Stimulated activated memory B cell treated with anti-CD40 and anti-IgM and Interleukin-4, amounts not matched to agents 10 μg/mL and 1 μg/mL and 100 μg/mL, for 72 hours (primary cell): ENCODE data around the gene NDUFAF3.

ENCODE experiments used
- ATAC-seq: fragments of 150-1000 bp; cut with Tn5 transposase; 2 replicates; pipeline ENCODE4 v1.10.0; 2021
- H3K27ac Mint-ChIP-seq: one replicate; pipeline ENCODE4 v1.8.0; 2022; ENCODE audit warnings: mild to moderate bottlenecking, mixed read lengths
- H3K27me3 Mint-ChIP-seq: one replicate; pipeline ENCODE4 v1.8.0; 2022; ENCODE audit warnings: mixed read lengths
- H3K36me3 Mint-ChIP-seq: one replicate; pipeline ENCODE4 v1.8.0; 2022; ENCODE audit warnings: mixed read lengths
- H3K4me1 Mint-ChIP-seq: one replicate; pipeline ENCODE4 v1.8.0; 2022; ENCODE audit warnings: mixed read lengths
- H3K4me3 Mint-ChIP-seq: one replicate; pipeline ENCODE4 v1.8.0; 2022; ENCODE audit warnings: mild to moderate bottlenecking, moderate library complexity, mixed read lengths
- H3K9me3 Mint-ChIP-seq: one replicate; pipeline ENCODE4 v1.8.0; 2022; ENCODE audit warnings: mixed read lengths

Gene NDUFAF3

GRCh38 chr3:49021813-49022687 is at the start of gene NDUFAF3:
Gene NDUFAF3 (plus strand): TSS chr3:49022121. CDS start chr3:49022145, 24 bp downstream.
- Mint-ChIP-seq H3K9me3 (no peaks in the 10 kb centered on the region), H3K27ac (peak within 1 kb of the TSS; percentile 96), H3K4me1 (peaks cover 76% of the 10 kb centered on the region), H3K4me3 (peak within 1 kb of the TSS; percentile 88), H3K36me3 (peaks cover 49% of the 10 kb centered on the region), H3K27me3 (no peaks in the 10 kb centered on the region)
- peak; percentile 83 for ATAC-seq

- no peak for ATAC-seq
- Mint-ChIP-seq H3K27me3 (no peaks in the 10 kb centered on the region), H3K4me3 (no peak overlapping the region), H3K27ac (no peak overlapping the region), H3K36me3 (peaks cover 66% of the 10 kb centered on the region), H3K9me3 (no peaks in the 10 kb centered on the region), H3K4me1 (no peaks in the 10 kb centered on the region)
These were observed 47.7 kb upstream of the NDUFAF3 start for GRCh38 chr3:48974076-48974864.

GRCh38 chr3:48979451-48979850 is 42.5 kb upstream of the NDUFAF3 start:
- no peaks in the 10 kb centered on the region for H3K4me1 Mint-ChIP-seq
- no peak for ATAC-seq
- H3K9me3 Mint-ChIP-seq: no peaks in the 10 kb centered on the region
- no peak overlapping the region for H3K4me3 Mint-ChIP-seq
- H3K36me3 Mint-ChIP-seq: peaks cover 61% of the 10 kb centered on the region
- H3K27me3 Mint-ChIP-seq: no peaks in the 10 kb centered on the region
- H3K27ac Mint-ChIP-seq: no peak overlapping the region

DNA sequence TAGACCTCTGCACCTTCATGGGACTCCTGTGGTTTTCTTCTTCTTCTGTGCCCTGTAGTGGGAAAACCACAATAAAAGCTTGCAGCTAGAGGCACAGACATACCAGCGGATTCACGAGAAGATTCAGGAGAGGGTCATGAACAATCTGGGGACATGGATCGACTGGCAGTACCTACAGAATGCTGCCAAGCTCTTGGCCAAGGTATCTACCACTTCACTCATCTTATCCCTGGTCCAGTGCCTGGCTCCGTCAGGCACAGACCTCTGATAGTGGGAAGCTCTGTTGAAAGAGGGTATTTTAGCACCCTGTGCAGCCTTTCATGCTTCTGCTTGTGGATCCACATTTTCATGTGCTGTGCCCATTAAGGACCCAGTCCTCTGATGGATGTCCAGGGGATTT is 41.6 kb upstream of the NDUFAF3 start:
- H3K9me3 Mint-ChIP-seq: no peaks in the 10 kb centered on the region
- no peaks in the 10 kb centered on the region for H3K27me3 Mint-ChIP-seq
- H3K4me3 Mint-ChIP-seq: no peak overlapping the region
- H3K36me3 Mint-ChIP-seq: peaks cover 53% of the 10 kb centered on the region
- H3K27ac Mint-ChIP-seq: no peak overlapping the region
- H3K4me1 Mint-ChIP-seq: no peaks in the 10 kb centered on the region
- no peak for ATAC-seq

DNA sequence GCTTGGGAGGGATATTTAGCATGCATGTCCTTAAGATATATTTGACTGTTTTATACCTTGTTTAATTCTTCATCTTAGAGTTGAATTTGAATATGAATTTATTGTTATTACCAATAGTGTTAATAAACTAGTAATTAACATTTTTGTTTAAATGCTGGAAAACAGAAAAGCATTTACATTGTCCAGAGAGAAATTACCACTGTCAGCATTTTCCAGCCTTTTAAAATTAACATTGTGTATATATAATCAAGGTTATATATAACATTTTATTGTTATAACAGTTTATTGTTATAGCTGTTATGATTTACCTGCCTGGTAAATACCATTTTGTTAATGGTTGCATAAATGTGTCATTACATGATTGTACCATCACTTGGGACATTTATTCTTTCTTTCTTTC is 39.9 kb upstream of the NDUFAF3 start:
- H3K4me1 Mint-ChIP-seq: no peaks in the 10 kb centered on the region
- peaks cover 42% of the 10 kb centered on the region for H3K36me3 Mint-ChIP-seq
- H3K27me3 Mint-ChIP-seq: no peaks in the 10 kb centered on the region
- no peaks in the 10 kb centered on the region for H3K9me3 Mint-ChIP-seq
- no peak overlapping the region for H3K4me3 Mint-ChIP-seq
- no peak for ATAC-seq
- H3K27ac Mint-ChIP-seq: peak overlapping the region; percentile 61

- peaks cover 42% of the 10 kb centered on the region for H3K36me3 Mint-ChIP-seq
- H3K9me3 Mint-ChIP-seq: no peaks in the 10 kb centered on the region
- peak overlapping the region; percentile 61 for H3K27ac Mint-ChIP-seq
- H3K4me1 Mint-ChIP-seq: peaks cover 1% of the 10 kb centered on the region
- H3K27me3 Mint-ChIP-seq: no peaks in the 10 kb centered on the region
- ATAC-seq: no peak
- H3K4me3 Mint-ChIP-seq: no peak overlapping the region
These were observed 39.2 kb upstream of the NDUFAF3 start for GRCh38 chr3:48982686-48983085.

- H3K4me3 Mint-ChIP-seq: no peak overlapping the region
- no peaks in the 10 kb centered on the region for H3K27me3 Mint-ChIP-seq
- H3K9me3 Mint-ChIP-seq: no peaks in the 10 kb centered on the region
- H3K4me1 Mint-ChIP-seq: peaks cover 5% of the 10 kb centered on the region
- no peak for ATAC-seq
- peaks cover 38% of the 10 kb centered on the region for H3K36me3 Mint-ChIP-seq
- H3K27ac Mint-ChIP-seq: peak overlapping the region; percentile 61
These were observed 38.8 kb upstream of the NDUFAF3 start for GRCh38 chr3:48983096-48983495.

- H3K27me3 Mint-ChIP-seq: no peaks in the 10 kb centered on the region
- H3K9me3 Mint-ChIP-seq: no peaks in the 10 kb centered on the region
- peaks cover 30% of the 10 kb centered on the region for H3K36me3 Mint-ChIP-seq
- no peak overlapping the region for H3K27ac Mint-ChIP-seq
- ATAC-seq: no peak
- no peak overlapping the region for H3K4me3 Mint-ChIP-seq
- peaks cover 17% of the 10 kb centered on the region for H3K4me1 Mint-ChIP-seq
These were observed 37.3 kb upstream of the NDUFAF3 start for GRCh38 chr3:48984663-48985062.

DNA sequence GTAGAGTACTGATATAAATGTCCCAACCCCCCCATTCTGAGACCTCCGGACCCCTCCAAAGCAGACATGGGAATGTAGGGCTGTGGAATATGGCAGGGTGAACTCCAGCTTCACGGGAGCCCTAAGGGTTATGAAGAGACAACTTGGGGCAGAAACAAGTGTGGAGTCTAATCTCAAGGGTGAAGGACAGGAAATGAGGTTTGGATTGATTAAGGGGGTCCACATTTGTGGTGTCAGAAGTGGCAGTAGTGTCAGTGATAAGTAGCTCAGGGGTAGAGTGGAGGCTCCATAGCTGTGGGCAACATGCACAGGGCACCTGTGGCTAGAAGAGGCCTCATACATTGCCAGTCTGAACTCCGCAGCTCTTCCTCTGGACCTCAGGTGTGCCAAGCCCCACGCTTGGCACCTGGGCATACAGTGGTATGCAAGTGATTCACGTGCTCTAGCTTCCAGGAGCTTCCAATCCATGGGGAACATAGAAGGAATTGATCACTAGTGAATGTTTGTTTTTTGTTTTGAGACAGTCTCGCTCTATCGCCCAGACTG is 36.0 kb upstream of the NDUFAF3 start:
- H3K4me3 Mint-ChIP-seq: no peak overlapping the region
- H3K4me1 Mint-ChIP-seq: peaks cover 21% of the 10 kb centered on the region
- peaks cover 21% of the 10 kb centered on the region for H3K36me3 Mint-ChIP-seq
- no peak for ATAC-seq
- no peak overlapping the region for H3K27ac Mint-ChIP-seq
- H3K27me3 Mint-ChIP-seq: no peaks in the 10 kb centered on the region
- H3K9me3 Mint-ChIP-seq: no peaks in the 10 kb centered on the region

DNA sequence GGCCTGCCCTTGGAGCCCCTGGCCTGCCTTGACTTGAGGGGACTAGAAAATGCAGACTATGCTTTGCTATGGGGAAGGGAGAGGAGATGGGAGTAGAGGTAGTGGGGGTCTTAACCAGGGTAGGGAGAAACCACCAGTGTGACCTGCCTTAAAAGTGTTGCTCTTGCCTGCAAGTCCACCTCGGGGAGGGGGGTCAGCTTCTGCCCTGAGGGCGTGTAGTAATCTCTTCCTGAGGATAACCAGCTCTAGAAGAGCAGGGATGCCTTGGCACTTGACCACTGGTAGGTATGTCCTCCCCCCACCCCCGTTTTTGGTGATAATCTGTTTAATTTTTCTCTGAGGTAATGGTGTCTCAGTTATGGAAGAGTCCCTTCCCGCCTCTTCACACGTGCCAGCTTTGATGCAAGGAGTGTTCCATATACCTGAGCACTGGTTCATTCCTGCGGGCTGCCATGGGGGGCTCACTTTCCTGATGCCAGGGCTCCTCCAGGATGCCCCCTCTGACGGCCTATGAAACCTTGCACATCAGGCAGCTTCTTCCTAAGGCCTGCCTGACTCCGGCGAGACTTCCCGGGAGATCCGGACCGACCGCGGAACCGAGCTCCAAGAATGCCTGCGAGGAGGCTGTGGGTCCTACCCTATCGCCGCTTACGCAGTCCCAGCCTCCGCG is 32.7 kb upstream of the NDUFAF3 start:
- Mint-ChIP-seq H3K4me3 (peak overlapping the region; percentile 85), H3K4me1 (peaks cover 33% of the 10 kb centered on the region), H3K27me3 (no peaks in the 10 kb centered on the region), H3K36me3 (no peaks in the 10 kb centered on the region), H3K27ac (peak overlapping the region; percentile 79), H3K9me3 (no peaks in the 10 kb centered on the region)
- ATAC-seq: no peak

- peaks cover 37% of the 10 kb centered on the region for H3K4me1 Mint-ChIP-seq
- H3K4me3 Mint-ChIP-seq: peak within 1 kb of the TSS; percentile 93
- peak within 1 kb of the TSS; percentile 79 for H3K27ac Mint-ChIP-seq
These were observed 31.9 kb upstream of the NDUFAF3 start, which contains the start of gene P4HTM for GRCh38 chr3:48989796-48990635. Gene P4HTM (plus strand): TSS chr3:48990241. CDS start chr3:48990257, 16 bp downstream.

DNA sequence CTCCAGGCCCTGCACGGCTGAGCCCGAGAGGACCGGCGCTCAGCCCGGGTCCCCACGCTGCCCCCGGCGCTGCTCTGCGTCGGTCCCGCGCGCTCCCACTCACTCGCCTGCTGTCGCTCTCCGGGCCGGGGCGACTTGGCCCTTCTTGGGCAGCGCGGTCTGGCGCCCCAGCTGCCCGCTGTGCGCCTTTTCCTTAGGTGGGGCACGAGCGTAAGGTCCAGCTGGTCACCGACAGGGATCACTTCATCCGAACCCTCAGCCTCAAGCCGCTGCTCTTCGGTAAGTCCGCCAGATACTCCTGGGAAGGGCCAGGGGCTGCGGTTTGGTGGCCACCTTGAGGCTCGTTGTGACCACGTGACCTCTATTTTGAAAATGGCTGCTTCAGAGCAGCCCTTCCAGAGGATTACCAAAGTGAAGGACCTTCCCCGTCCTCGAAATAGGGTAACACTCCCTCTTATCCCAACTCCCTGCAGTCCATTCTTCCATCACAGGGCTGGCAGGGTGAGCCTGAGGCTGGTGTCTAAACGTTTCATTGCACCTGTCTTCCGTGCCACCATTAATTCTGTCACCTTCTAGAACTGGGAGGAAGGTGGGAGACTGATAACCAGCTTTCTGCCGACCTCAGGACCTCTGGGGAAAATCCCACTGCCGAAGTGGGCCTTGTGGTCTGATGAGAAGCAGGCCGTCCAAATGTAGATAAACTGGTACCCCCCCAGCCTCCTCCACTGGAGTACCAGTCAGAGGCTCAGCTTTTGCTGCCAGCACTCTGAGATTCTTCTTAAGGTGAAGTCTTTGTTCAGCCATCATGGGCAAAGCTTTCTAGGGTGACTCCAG is 31.1 kb upstream of the NDUFAF3 start:
- Mint-ChIP-seq H3K27me3 (no peaks in the 10 kb centered on the region), H3K27ac (peak overlapping the region; percentile 79), H3K9me3 (no peaks in the 10 kb centered on the region), H3K4me1 (peaks cover 40% of the 10 kb centered on the region), H3K36me3 (peaks cover 10% of the 10 kb centered on the region), H3K4me3 (peak overlapping the region; percentile 93)
- ATAC-seq: peak; percentile 18

More at GRCh38 chr3:48989796-48990635, 31.9 kb upstream of the NDUFAF3 start, which contains the start of gene P4HTM:
- H3K27me3 Mint-ChIP-seq: no peaks in the 10 kb centered on the region
- no peaks in the 10 kb centered on the region for H3K9me3 Mint-ChIP-seq
- ATAC-seq: peak; percentile 87
- peaks cover 7% of the 10 kb centered on the region for H3K36me3 Mint-ChIP-seq

DNA sequence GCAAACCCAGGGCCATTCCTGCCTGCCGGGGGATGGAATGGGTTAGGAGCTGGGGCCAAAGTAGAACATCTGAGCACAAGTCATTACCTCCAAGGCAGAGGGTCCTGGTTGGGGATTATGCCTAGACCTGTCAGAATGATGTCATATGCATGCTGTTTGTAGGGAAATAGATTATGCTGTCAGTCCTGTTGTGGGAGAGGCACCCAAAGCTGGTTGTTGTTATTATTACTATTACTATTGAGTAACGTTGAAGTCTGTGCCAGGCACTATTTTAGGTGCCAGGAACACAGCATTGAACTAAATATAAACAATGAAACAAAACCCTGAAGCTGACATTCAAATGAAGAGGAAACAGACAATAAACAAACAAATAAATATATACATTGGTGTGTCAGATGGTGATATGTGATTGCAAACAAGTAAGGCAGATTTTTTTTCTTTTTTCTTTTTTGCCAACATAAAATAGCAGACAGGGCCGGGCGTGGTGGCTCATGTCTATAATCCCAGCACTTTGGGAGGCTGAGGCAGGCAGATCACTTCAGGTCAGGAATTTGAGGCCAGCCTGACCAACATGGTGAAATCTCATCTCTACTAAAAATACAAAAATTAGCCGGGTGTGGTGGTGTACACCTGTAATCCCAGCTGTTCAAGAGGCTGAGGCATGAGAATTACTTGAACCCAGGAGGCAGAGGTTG is 29.9 kb upstream of the NDUFAF3 start:
- peak overlapping the region; percentile 79 for H3K27ac Mint-ChIP-seq
- peak overlapping the region; percentile 12 for H3K4me3 Mint-ChIP-seq
- ATAC-seq: no peak
- no peaks in the 10 kb centered on the region for H3K9me3 Mint-ChIP-seq
- H3K4me1 Mint-ChIP-seq: peaks cover 40% of the 10 kb centered on the region
- peaks cover 10% of the 10 kb centered on the region for H3K36me3 Mint-ChIP-seq
- no peaks in the 10 kb centered on the region for H3K27me3 Mint-ChIP-seq
